GM08714 (cell line): ENCODE measurements around the gene EIPR1.

ENCODE experiments used
- H3K4me3 ChIP-seq: fragments of 200-500 bp; sonication (Bioruptor generic); 2 replicates; pipeline ENCODE4 v1.5.1; 2014; ENCODE audit warnings: mild to moderate bottlenecking, low read length, inconsistent platforms
- ZNF274 ChIP-seq: IDR thresholded peaks from 2 replicates; pipeline ENCODE4 v1.6.1; 2012; ENCODE audit warnings: mild to moderate bottlenecking, low read depth, low read length

EIPR1 gene

GRCh38 chr2:3256157-3256556 is 121.5 kb downstream of the EIPR1 start:
- no peak for TF ChIP-seq ZNF274
- H3K4me3 ChIP-seq, result no peak overlapping the region

- no peak for TF ChIP-seq ZNF274
- peak overlapping the region; percentile 3; the same call in 1 of the 2 replicates for H3K4me3 ChIP-seq
Observed at GRCh38 chr2:3254442-3254941, 123.1 kb downstream of the EIPR1 start.

- peak overlapping the region; percentile 3; the same call in 1 of the 2 replicates for H3K4me3 ChIP-seq
- TF ChIP-seq ZNF274, result no peak
Observed at GRCh38 chr2:3253913-3254441, 123.6 kb downstream of the EIPR1 start.

GRCh38 chr2:3251946-3252345 is 125.7 kb downstream of the EIPR1 start:
- TF ChIP-seq ZNF274, result no peak
- H3K4me3 ChIP-seq, result no peak overlapping the region

GRCh38 chr2:3249476-3249962 is 128.1 kb downstream of the EIPR1 start:
- no peak overlapping the region for H3K4me3 ChIP-seq
- no peak for TF ChIP-seq ZNF274

- TF ChIP-seq ZNF274, result no peak
- no peak overlapping the region for H3K4me3 ChIP-seq
Observed at GRCh38 chr2:3248754-3249475, 128.7 kb downstream of the EIPR1 start.

- H3K4me3 ChIP-seq, result no peak overlapping the region
- TF ChIP-seq ZNF274, result no peak
Observed at GRCh38 chr2:3246928-3247714, 130.5 kb downstream of the EIPR1 start.

- H3K4me3 ChIP-seq, result no peak overlapping the region
- TF ChIP-seq ZNF274, result no peak
Observed at GRCh38 chr2:3246406-3246805, 131.2 kb downstream of the EIPR1 start.

GRCh38 chr2:3244486-3244885 is 133.1 kb downstream of the EIPR1 start:
- H3K4me3 ChIP-seq, result no peak overlapping the region
- TF ChIP-seq ZNF274, result no peak

- TF ChIP-seq ZNF274, result no peak
- no peak overlapping the region for H3K4me3 ChIP-seq
Observed at GRCh38 chr2:3243804-3244203, 133.8 kb downstream of the EIPR1 start.

- TF ChIP-seq ZNF274, result no peak
- H3K4me3 ChIP-seq, result no peak overlapping the region
Observed at GRCh38 chr2:3242747-3243369, 134.8 kb downstream of the EIPR1 start.

GRCh38 chr2:3241971-3242746 is 135.5 kb downstream of the EIPR1 start:
- H3K4me3 ChIP-seq, result no peak overlapping the region
- no peak for TF ChIP-seq ZNF274
